ENCODE measurements around the gene NEGR1. TPM values are rescaled to one million over a fixed set of nuclear protein-coding genes. Genes with fewer than 3 reads are reported as not detected.

The NEGR1 gene
- total and polyA plus RNA-seq, 2 donors (not counting 3 experiments of a cell fraction or from before 2014, with no cell fraction given), result 6.8 to 21.8 TPM

- intact Hi-C loops (cut with micrococcal nuclease), result no loop called here
- FAIRE-seq, result no peak
- Histone ChIP-seq H3K4me3 (replicated peaks in 1 of 3; ENCODE audit: insufficient read depth in 1 of 3, low read depth in 1 of 3, low read length in 3 of 3) (no peak overlapping the region), H3K4me1 (ENCODE audit: control insufficient read depth, extremely low read depth, insufficient read depth, low read length) (no peaks in the 10 kb centered on the region), H4K20me1 (replicated peaks; ENCODE audit: control insufficient read depth, extremely low read depth, insufficient read depth, low read length) (no peaks in the 10 kb centered on the region), H3K4me2 (ENCODE audit: insufficient read depth, low read length) (no peak overlapping the region), H3K79me2 (ENCODE audit: control insufficient read depth, insufficient read depth, low read length) (no peaks in the 10 kb centered on the region), H3K9ac (replicated peaks; ENCODE audit: extremely low read depth, insufficient read depth, low read length) (no peak overlapping the region), H3K9me1 (replicated peaks; ENCODE audit: control insufficient read depth, extremely low read depth, insufficient read depth, low read length) (no peaks in the 10 kb centered on the region), H2AFZ (ENCODE audit: low read depth, low read length) (no peak overlapping the region), H3K9me3 (replicated peaks; ENCODE audit: control insufficient read depth, insufficient read depth, low read length) (no peaks in the 10 kb centered on the region), H3K27me3 (ENCODE audit: control insufficient read depth in 2 of 2, insufficient read depth in 2 of 2, low read length in 2 of 2) (no peaks in the 10 kb centered on the region), H3K36me3 (ENCODE audit: control insufficient read depth in 2 of 2, extremely low read depth in 1 of 2, insufficient read depth in 2 of 2, low read length in 2 of 2) (no peaks in the 10 kb centered on the region), H3K27ac (ENCODE audit: insufficient read depth, low read depth, low read length) (no peak overlapping the region)
- ChIA-PET POLR2A (no interaction called here), CTCF (no interaction called here)
- no peak for TF ChIP-seq POLR2AphosphoS5 (IDR thresholded peaks at IDR 0.05; ENCODE audit: insufficient read depth, low read depth, low read length)
- TF ChIP-seq MYC (IDR thresholded peaks at IDR 0.05; ENCODE audit: low read depth, low read length), result no peak
- no peak for TF ChIP-seq EZH2 (IDR thresholded peaks at IDR 0.05; ENCODE audit: borderline replicate concordance, low read depth, low read length, severe bottlenecking)
- TF ChIP-seq GATA2 (IDR thresholded peaks at IDR 0.05; ENCODE audit: insufficient read depth, insufficient read length, low read depth, low read length), result no peak
- TF ChIP-seq, protein P1, sequence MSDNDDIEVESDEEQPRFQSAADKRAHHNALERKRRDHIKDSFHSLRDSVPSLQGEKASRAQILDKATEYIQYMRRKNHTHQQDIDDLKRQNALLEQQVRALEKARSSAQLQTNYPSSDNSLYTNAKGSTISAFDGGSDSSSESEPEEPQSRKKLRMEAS (IDR thresholded peaks at IDR 0.05; ENCODE audit: insufficient read depth, insufficient read length), result no peak
- TF ChIP-seq JUN (IDR thresholded peaks at IDR 0.05; ENCODE audit: borderline replicate concordance, insufficient read depth, insufficient read length, low read depth), result no peak
- no peak for TF ChIP-seq FOS (IDR thresholded peaks at IDR 0.05; ENCODE audit: borderline replicate concordance, insufficient read depth, low read length)
- no peak for TF ChIP-seq CTCF (IDR thresholded peaks at IDR 0.05; ENCODE audit: extremely low read depth in 1 of 2, insufficient read depth in 1 of 2, low read depth in 1 of 2, low read length in 2 of 2)
- TF ChIP-seq POLR2A (IDR thresholded peaks at IDR 0.05; ENCODE audit: low read depth, low read length), result no peak
- dilution Hi-C loops (cut with MboI; ENCODE audit: extremely low pct_ligation_motif_present, low sequenced_read_pairs), result no loop called here
- BruUV-seq (replicated peaks), result no TSS peak
- DNase-seq (ENCODE audit: low read depth, low spot score), result no peak
Observed at GRCh38 chr1:71562298-71562697, 720.0 kb downstream of the NEGR1 start.
